B cell (primary cell): ENCODE results near the gene GRIA3. TPM values are rescaled to one million over a fixed set of nuclear protein-coding genes. Genes with fewer than 3 reads are reported as not detected.

Experiments
- ATAC-seq: fragments of 200-7000 bp; cut with Tn5 transposase; one replicate; pipeline ENCODE4 v1.10.0; 2021; ENCODE audit warnings: low read depth, mild to moderate bottlenecking, moderate number of reproducible peaks, moderate library complexity
- CTCF ChIA-PET: fragments of 350-600 bp; sonication (Branson Sonifier 250); formaldehyde crosslinking; loops from one replicate; lab custom pipeline; 2021; ENCODE audit warnings: antibody characterized with exemption, inconsistent platforms; lab: Charles Lee
- POLR2A ChIA-PET: fragments of 350-600 bp; sonication (Branson Sonifier 250); formaldehyde crosslinking; loops from one replicate; lab custom pipeline; 2021; ENCODE audit warnings: antibody characterized with exemption; lab: Charles Lee
- DNase-seq: peaks from one replicate; pipeline ENCODE4 v3.0.0; 2013
- H2AFZ ChIP-seq: 2 replicates; pipeline ENCODE4 v1.6.1; 2012; ENCODE audit warnings: mild to moderate bottlenecking, low read depth, low read length; ENCODE audit not compliant: insufficient read depth, poor library complexity, severe bottlenecking
- H3K27ac ChIP-seq, 2 donors: 1 replicate in 1 of 2; 2 replicates in 1 of 2; pipeline ENCODE4 v1.5.1; 2012 to 2013; ENCODE audit warnings: low read length in 2 of 2, mild to moderate bottlenecking in 2 of 2, moderate library complexity in 1 of 2
- H3K27me3 ChIP-seq, 4 experiments: fragments of 200-600 bp in 1 of 4; sonication (generic) in 1 of 4; replicated peaks in 1 of 4; 1 replicate in 2 of 4; 2 replicates in 2 of 4; pipeline versions ENCODE4 v1.6.1 to v1.7.0; 2013 to 2016; ENCODE audit warnings: low read length in 3 of 4, mild to moderate bottlenecking in 2 of 4, mixed read lengths in 1 of 4, moderate library complexity in 1 of 4; ENCODE audit not compliant: insufficient read depth in 4 of 4, control insufficient read depth in 3 of 4; ENCODE audit errors: control extremely low read depth in 1 of 4
- H3K36me3 ChIP-seq, 2 experiments: replicated peaks in 1 of 2; 1 replicate in 1 of 2; 2 replicates in 1 of 2; pipeline versions ENCODE4 v1.6.1 to v1.7.1; 2013; ENCODE audit warnings: low read length in 1 of 2; ENCODE audit not compliant: insufficient read depth in 2 of 2, control insufficient read depth in 1 of 2; ENCODE audit errors: control extremely low read depth in 1 of 2, extremely low read depth in 1 of 2
- H3K4me1 ChIP-seq, 2 donors: fragments of 200-600 bp in 1 of 2; sonication (generic) in 1 of 2; 1 replicate in 1 of 2; 2 replicates in 1 of 2; pipeline versions ENCODE4 v1.5.1 to v1.6.1; 2013 to 2017; ENCODE audit warnings: low read length in 2 of 2; ENCODE audit not compliant: control insufficient read depth in 2 of 2, insufficient read depth in 2 of 2
- H3K4me2 ChIP-seq: replicated peaks from 2 replicates; pipeline ENCODE3; 2012; ENCODE audit warnings: mild to moderate bottlenecking, low read depth, low read length; ENCODE audit not compliant: poor library complexity, severe bottlenecking
- H3K4me3 ChIP-seq, 5 experiments: fragments of 200-600 bp in 1 of 5; sonication (generic) in 1 of 5; 1 replicate in 3 of 5; 2 replicates in 2 of 5; pipeline versions ENCODE4 v1.5.1 to v1.7.0; 2011 to 2016; ENCODE audit warnings: low read length in 4 of 5, mild to moderate bottlenecking in 4 of 5, low read depth in 2 of 5, control low read depth in 1 of 5, moderate library complexity in 1 of 5; ENCODE audit not compliant: insufficient read depth in 1 of 5; ENCODE audit errors: control extremely low read depth in 1 of 5, extremely low read depth in 1 of 5
- H3K79me2 ChIP-seq: fragments of 200-600 bp; sonication (generic); one replicate; pipeline ENCODE4 v1.6.0; 2016; ENCODE audit warnings: low read length; ENCODE audit not compliant: control insufficient read depth, insufficient read depth
- H3K9ac ChIP-seq: fragments of 200-600 bp; sonication (generic); 2 replicates; pipeline ENCODE4 v1.6.1; 2017; ENCODE audit warnings: mild to moderate bottlenecking, low read length, moderate library complexity
- H3K9me3 ChIP-seq, 3 donors: one replicate each; pipeline versions ENCODE4 v1.6.1 to v1.7.1; 2013; ENCODE audit warnings: low read length in 2 of 3; ENCODE audit not compliant: control insufficient read depth in 2 of 3, insufficient read depth in 1 of 3; ENCODE audit errors: control extremely low read depth in 1 of 3
- H4K20me1 ChIP-seq: 2 replicates; pipeline ENCODE4 v1.6.0; 2012; ENCODE audit warnings: mild to moderate bottlenecking, low read length; ENCODE audit not compliant: insufficient read depth, control insufficient read depth, poor library complexity, severe bottlenecking
- H3K27ac Mint-ChIP-seq: one replicate; pipeline ENCODE4 v1.8.0; 2021; ENCODE audit warnings: mixed read lengths
- H3K27me3 Mint-ChIP-seq: one replicate; pipeline ENCODE4 v1.8.0; 2021; ENCODE audit warnings: mixed read lengths
- H3K4me1 Mint-ChIP-seq: one replicate; pipeline ENCODE4 v1.8.0; 2021; ENCODE audit warnings: mixed read lengths
- H3K4me3 Mint-ChIP-seq: one replicate; pipeline ENCODE4 v1.8.0; 2021; ENCODE audit warnings: mixed read lengths
- H3K9me3 Mint-ChIP-seq: one replicate; pipeline ENCODE4 v1.8.0; 2022; ENCODE audit warnings: mixed read lengths; ENCODE audit not compliant: insufficient read depth
- EZH2 ChIP-seq: IDR thresholded peaks from 2 replicates; pipeline ENCODE4 v1.6.1; 2012; ENCODE audit warnings: borderline replicate concordance, low read depth, mild to moderate bottlenecking, moderate library complexity, low read length; ENCODE audit not compliant: insufficient read depth, poor library complexity, severe bottlenecking
- WGBS: methylation state at CpG from one replicate; pipeline ENCODE4 v1.1.5; 2013; ENCODE audit warnings: missing lambda C conversion rate; ENCODE audit not compliant: insufficient coverage; 5-methylcytosine and 5-hydroxymethylcytosine counted together
- intact Hi-C: fragments of 100-400 bp; cut with micrococcal nuclease; formaldehyde crosslinking; loops from one replicate; pipeline ENCODE4 v1.10.0; 2022
- polyA plus RNA-seq: library from polyadenylated mRNA; depleted of rRNA; stranded (reverse); fragments of >200 nt; gene quantifications from 2 replicates; pipeline ENCODE4 v1.2.3, GENCODE V29; 2012
- total RNA-seq, 2 donors: library from RNA; stranded (reverse); fragments of 120-200 nt in 1 of 2; gene quantifications; 1 replicate in 1 of 2; 2 replicates in 1 of 2; pipeline versions ENCODE4 v1.2.3 to v1.2.4, GENCODE V29; 2013 to 2022
- TF ChIP-seq, protein P1 (sequence below): fragments of 200-600 bp; IDR thresholded peaks from one replicate; pipeline ENCODE4 v1.8.0; 2022; ENCODE audit warnings: antibody characterized with exemption, mild to moderate bottlenecking

The GRIA3 gene
- total and polyA plus RNA-seq, 2 donors (not counting 1 experiment from before 2014, with no cell fraction given) = not detected

DNA sequence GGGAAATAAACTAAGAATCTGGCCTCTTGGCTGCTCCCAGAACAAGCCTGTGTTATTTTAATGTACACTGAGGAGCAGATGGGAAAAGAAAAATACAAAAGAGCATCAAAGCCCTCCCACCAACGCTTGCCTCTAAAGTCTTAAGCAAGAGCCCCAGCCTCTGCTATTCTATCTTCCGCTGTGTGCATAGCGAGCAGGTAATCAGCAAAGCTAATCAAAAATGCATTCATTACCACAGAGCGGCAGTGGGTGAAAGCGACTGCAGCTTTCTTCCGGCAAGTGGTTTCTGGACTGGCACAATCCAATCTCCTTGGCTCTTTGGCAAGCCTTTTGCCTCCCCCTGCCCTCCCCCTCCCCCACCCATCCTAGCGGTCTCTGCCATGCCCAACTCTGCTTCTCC, 13.5 kb upstream of the GRIA3 start:
- Histone ChIP-seq H3K79me2 (no peaks in the 10 kb centered on the region), H3K9ac (no peak overlapping the region), H4K20me1 (no peaks in the 10 kb centered on the region), H3K4me2 (no peak overlapping the region), H3K36me3 (no peaks in the 10 kb centered on the region), H3K27ac (no peak overlapping the region), H3K27me3 (no peaks in the 10 kb centered on the region), H3K4me1 (no peaks in the 10 kb centered on the region), H2AFZ (no peak overlapping the region), H3K4me3 (no peak overlapping the region), H3K9me3 (no peaks in the 10 kb centered on the region)
- TF ChIP-seq EZH2 = no peak
- TF ChIP-seq, protein P1, sequence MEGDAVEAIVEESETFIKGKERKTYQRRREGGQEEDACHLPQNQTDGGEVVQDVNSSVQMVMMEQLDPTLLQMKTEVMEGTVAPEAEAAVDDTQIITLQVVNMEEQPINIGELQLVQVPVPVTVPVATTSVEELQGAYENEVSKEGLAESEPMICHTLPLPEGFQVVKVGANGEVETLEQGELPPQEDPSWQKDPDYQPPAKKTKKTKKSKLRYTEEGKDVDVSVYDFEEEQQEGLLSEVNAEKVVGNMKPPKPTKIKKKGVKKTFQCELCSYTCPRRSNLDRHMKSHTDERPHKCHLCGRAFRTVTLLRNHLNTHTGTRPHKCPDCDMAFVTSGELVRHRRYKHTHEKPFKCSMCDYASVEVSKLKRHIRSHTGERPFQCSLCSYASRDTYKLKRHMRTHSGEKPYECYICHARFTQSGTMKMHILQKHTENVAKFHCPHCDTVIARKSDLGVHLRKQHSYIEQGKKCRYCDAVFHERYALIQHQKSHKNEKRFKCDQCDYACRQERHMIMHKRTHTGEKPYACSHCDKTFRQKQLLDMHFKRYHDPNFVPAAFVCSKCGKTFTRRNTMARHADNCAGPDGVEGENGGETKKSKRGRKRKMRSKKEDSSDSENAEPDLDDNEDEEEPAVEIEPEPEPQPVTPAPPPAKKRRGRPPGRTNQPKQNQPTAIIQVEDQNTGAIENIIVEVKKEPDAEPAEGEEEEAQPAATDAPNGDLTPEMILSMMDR = no peak
- ChIA-PET CTCF (no interaction called here), POLR2A (no interaction called here)
- H3K4me3 Mint-ChIP-seq = no peak overlapping the region
- H3K27me3 Mint-ChIP-seq = peaks cover 4% of the 10 kb centered on the region
- peaks cover 2% of the 10 kb centered on the region for H3K4me1 Mint-ChIP-seq
- H3K27ac Mint-ChIP-seq = no peak overlapping the region
- WGBS = 96% methylated on average over 4 of the region's 7 CpGs
- no peaks in the 10 kb centered on the region for H3K9me3 Mint-ChIP-seq
- DNase-seq (no peak), ATAC-seq (no peak)
- intact Hi-C loops = no loop called here

DNA sequence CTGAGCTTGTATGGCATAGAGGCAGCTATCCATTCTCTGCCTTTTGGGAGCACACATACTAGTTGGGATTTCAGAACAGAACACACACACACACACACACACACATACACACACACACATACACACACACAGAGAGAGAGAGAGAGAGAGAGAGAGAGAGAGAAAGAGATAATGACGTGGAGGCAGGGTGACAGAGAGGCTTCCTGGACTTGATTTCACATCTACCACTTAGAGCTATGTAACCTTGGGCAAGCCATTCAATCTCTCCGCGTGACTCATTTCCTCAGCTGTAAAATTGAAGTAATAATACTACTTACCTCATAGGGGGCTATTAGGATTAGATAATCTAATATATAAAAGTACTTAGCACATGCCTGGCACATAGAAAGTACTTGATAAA, 12.3 kb upstream of the GRIA3 start:
- Histone ChIP-seq H3K9ac (no peak overlapping the region), H4K20me1 (no peaks in the 10 kb centered on the region), H3K27me3 (no peaks in the 10 kb centered on the region), H2AFZ (no peak overlapping the region), H3K27ac (no peak overlapping the region), H3K4me2 (no peak overlapping the region), H3K9me3 (no peaks in the 10 kb centered on the region), H3K4me1 (no peaks in the 10 kb centered on the region), H3K36me3 (no peaks in the 10 kb centered on the region), H3K79me2 (no peaks in the 10 kb centered on the region), H3K4me3 (no peak overlapping the region)
- Mint-ChIP-seq H3K27ac (no peak overlapping the region), H3K27me3 (peaks cover 4% of the 10 kb centered on the region), H3K4me3 (no peak overlapping the region), H3K9me3 (no peaks in the 10 kb centered on the region), H3K4me1 (peaks cover 2% of the 10 kb centered on the region)
- intact Hi-C loops = no loop called here
- WGBS = no CpG with 5 or more reads among the region's 3 CpGs
- no peak for DNase-seq
- ChIA-PET POLR2A (no interaction called here), CTCF (no interaction called here)
- no peak for ATAC-seq
- TF ChIP-seq, protein P1 = no peak
- no peak for TF ChIP-seq EZH2
